LNCaP clone FGC (cell line): ENCODE results near the gene RAPGEF2.

ENCODE experiments used
- DNase-seq: peaks from one replicate; pipeline ENCODE4 v3.0.0-alpha.2; 2011; ENCODE audit warnings: low read depth
- H3K4me3 ChIP-seq: 2 replicates; pipeline ENCODE4 v1.5.1; 2011; ENCODE audit warnings: mild to moderate bottlenecking, low read depth, low read length, control low read depth
- CTCF ChIP-seq: IDR thresholded peaks from 2 replicates; pipeline ENCODE4 v1.5.1; 2012; ENCODE audit warnings: mild to moderate bottlenecking; ENCODE audit not compliant: control insufficient read depth, insufficient read depth; ENCODE audit errors: extremely low read depth

RAPGEF2 gene

DNA sequence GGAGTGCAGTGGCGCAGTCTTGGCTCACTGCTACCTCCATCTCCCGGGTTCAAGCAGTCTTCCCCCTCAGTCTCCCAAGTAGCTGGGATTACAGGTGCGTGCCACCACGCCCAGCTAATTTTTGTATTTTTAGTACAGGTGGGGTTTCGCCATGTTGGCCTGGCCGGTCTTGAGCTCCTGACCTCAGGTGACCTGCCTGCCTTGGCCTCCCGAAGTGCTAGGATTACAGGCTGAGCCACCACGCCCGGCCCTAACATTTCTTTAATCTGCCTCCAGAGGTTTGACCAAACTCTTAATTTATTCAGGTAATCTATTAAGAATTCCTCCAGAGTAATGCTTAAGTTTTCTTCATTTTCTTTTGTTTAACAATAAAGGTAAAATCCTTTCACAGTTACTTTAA, 171.0 kb downstream of the RAPGEF2 start:
- no peak for TF ChIP-seq CTCF
- no peak overlapping the region for H3K4me3 ChIP-seq
- no peak for DNase-seq

DNA sequence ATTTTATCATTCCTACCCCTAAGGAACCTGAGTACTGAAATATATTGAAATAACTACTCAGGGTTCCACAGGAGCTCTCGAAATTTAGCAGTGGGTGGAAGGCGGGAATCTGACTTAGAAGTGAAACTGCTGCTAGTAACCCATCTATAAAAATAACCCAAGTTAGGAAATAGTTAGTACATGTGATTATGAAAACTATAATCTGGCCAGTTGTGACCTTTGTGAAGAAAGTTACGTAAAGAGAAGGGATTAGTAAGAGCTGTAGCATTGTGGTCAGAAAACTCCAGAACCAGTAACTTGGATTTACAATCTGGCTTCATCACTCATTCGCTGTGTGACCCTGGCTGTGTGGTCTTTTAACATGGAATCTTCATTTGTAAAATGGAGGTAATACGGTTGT, 175.5 kb downstream of the RAPGEF2 start:
- TF ChIP-seq CTCF, result no peak
- no peak for DNase-seq
- H3K4me3 ChIP-seq, result no peak overlapping the region

GRCh38 chr4:159279084-159279483, 176.2 kb downstream of the RAPGEF2 start:
- H3K4me3 ChIP-seq, result no peak overlapping the region
- no peak for TF ChIP-seq CTCF
- DNase-seq, result no peak

- H3K4me3 ChIP-seq, result no peak overlapping the region
- DNase-seq, result no peak
- no peak for TF ChIP-seq CTCF
Measured at GRCh38 chr4:159280442-159281172, 177.7 kb downstream of the RAPGEF2 start.

GRCh38 chr4:159281771-159282170, 178.9 kb downstream of the RAPGEF2 start:
- H3K4me3 ChIP-seq, result no peak overlapping the region
- no peak for TF ChIP-seq CTCF
- no peak for DNase-seq

- H3K4me3 ChIP-seq, result no peak overlapping the region
- no peak for DNase-seq
- TF ChIP-seq CTCF, result no peak
Measured at GRCh38 chr4:159282329-159282728, 179.4 kb downstream of the RAPGEF2 start.

DNA sequence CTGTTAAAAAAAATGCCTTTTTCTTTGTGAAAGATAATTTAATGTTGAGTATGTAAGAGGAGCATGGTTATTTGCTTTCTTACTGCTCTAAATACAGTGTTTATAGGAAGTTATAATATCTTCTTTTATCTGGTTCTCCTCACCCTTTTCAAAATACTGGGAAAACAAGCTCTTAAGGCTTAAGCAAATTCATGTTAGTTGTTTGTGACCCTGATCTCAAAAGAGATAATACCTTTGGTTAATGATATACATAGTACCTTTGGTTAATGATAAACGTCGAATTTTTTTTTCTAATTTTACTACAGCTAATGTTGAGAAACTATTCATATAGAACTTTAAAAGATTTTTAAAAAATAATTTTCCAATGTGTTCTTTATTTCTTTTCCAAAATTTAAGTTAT, 180.1 kb downstream of the RAPGEF2 start:
- no peak overlapping the region for H3K4me3 ChIP-seq
- no peak for TF ChIP-seq CTCF
- DNase-seq, result no peak
